Ovary (tissue), 9 donors: ENCODE measurements around the gene HOXB9. TPM values are rescaled to one million over a fixed set of nuclear protein-coding genes. Genes with fewer than 3 reads are reported as not detected.

ENCODE experiments used
- DNase-seq, 5 donors: peaks; one replicate each; pipeline ENCODE4 v3.0.0-alpha.2; 2019 to 2020
- H3K27ac ChIP-seq, 2 donors: fragments of 200-600 bp; one replicate each; pipeline versions ENCODE4 v1.5.1 to v1.8.0; 2019 to 2022
- H3K27me3 ChIP-seq: fragments of 200-600 bp; one replicate; pipeline ENCODE4 v1.8.0; 2022
- H3K36me3 ChIP-seq: fragments of 200-600 bp; sonication (generic); one replicate; pipeline ENCODE4 v1.5.1; 2019
- H3K4me1 ChIP-seq: one replicate; pipeline ENCODE4 v1.8.1; 2013; ENCODE audit warnings: mild to moderate bottlenecking, moderate library complexity; ENCODE audit not compliant: insufficient read depth
- H3K4me3 ChIP-seq: fragments of 200-600 bp; sonication (generic); one replicate; pipeline ENCODE4 v1.5.1; 2017
- H3K9me3 ChIP-seq, 2 donors: fragments of 200-600 bp in 1 of 2; sonication (generic) in 1 of 2; one replicate each; pipeline versions ENCODE4 v1.5.1 to v1.8.1; 2013 to 2019; ENCODE audit warnings: mild to moderate bottlenecking in 1 of 2, moderate library complexity in 1 of 2
- EP300 ChIP-seq: sonication (generic); formaldehyde crosslinking; IDR thresholded peaks from one replicate; pipeline ENCODE4 v1.6.1; 2017; ENCODE audit warnings: antibody characterized with exemption
- POLR2A ChIP-seq: fragments of 450-650 bp; IDR thresholded peaks from one replicate; pipeline ENCODE4 v1.6.1; 2017; ENCODE audit warnings: antibody characterized with exemption, mild to moderate bottlenecking, moderate library complexity
- WGBS, 3 donors: extraction: QIAGEN DNeasy Blood & Tissue Kit in 1 of 3; methylation state at CpG; one replicate each; pipeline versions ENCODE4 v1.1.5 to v1.1.7; 2013 to 2017; 5-methylcytosine and 5-hydroxymethylcytosine counted together
- intact Hi-C, 4 donors: fragments of 100-400 bp; cut with DNase I; formaldehyde crosslinking; loops; one replicate each; pipeline versions ENCODE4 v1.11.0 to v1.15.1; 2022 to 2023
- polyA plus RNA-seq, 2 donors: library from polyadenylated mRNA; stranded (reverse); fragments of 200-250 nt in 1 of 2; fragments of 350-450 nt in 1 of 2; fragmentation: Illumina TruSeq in 1 of 2; extraction: RNeasy Lipid Tissue Mini Kit (QIAGEN cat#74804) in 1 of 2; gene quantifications; one replicate each; pipeline ENCODE4 v1.2.3, GENCODE V29; 2013 to 2014
- total RNA-seq, 7 donors: library from RNA; depleted of rRNA in 2 of 7; stranded (reverse); fragments of >200 nt in 2 of 7; fragmentation: NEBNext Ultra II Directional in 3 of 7; extraction: Animal tissue kit (Norgen Biotek cat#: 25700) in 3 of 7; gene quantifications; one replicate each; pipeline versions ENCODE4 v1.1.0 to v1.2.4, GENCODE V29; 2016 to 2023
- TF ChIP-seq, protein P1 (sequence below), 3 donors: fragments of 450-650 bp in 2 of 3; fragments of 200-600 bp in 1 of 3; IDR thresholded peaks; one replicate each; pipeline versions ENCODE4 v1.5.1 to v1.8.0; 2016 to 2022; ENCODE audit warnings: antibody characterized with exemption in 3 of 3, mild to moderate bottlenecking in 1 of 3
- donor health status: DM: no; HTN: no; CAD: no; lungs with moderate emphysema.
- donor health status: DM: no; HTN: no; CAD: no.
- donor health status: Bipolar disorder and iron deficiency.
- donor health status: DM: yes; HTN: yes; CAD: no.
- donor health status: DM: no; HTN: no; CAD: no.
- donor health status: DM: yes; HTN: yes; CAD: no.

Gene HOXB9
- total and polyA plus RNA-seq, 9 donors: 0.10 to 0.36 (median 0.12) TPM; not detected in 4

DNA sequence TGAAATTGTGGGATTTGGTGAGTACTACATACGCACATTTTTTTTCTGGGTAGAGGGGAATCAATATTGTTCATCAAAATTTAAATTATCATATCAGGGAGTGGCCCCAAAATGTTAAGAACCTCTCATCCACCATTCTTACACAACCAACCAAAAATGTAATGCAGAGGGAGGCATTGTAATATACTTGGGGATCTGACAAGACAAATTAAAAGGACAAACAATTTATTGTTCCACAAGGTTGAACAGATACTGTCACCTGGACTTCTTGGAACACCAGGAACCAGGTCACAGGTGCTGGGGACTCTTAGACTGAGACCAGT is 14.7 kb upstream of the HOXB9 start:
- TF ChIP-seq POLR2A (no peak), EP300 (no peak)
- TF ChIP-seq, protein P1, sequence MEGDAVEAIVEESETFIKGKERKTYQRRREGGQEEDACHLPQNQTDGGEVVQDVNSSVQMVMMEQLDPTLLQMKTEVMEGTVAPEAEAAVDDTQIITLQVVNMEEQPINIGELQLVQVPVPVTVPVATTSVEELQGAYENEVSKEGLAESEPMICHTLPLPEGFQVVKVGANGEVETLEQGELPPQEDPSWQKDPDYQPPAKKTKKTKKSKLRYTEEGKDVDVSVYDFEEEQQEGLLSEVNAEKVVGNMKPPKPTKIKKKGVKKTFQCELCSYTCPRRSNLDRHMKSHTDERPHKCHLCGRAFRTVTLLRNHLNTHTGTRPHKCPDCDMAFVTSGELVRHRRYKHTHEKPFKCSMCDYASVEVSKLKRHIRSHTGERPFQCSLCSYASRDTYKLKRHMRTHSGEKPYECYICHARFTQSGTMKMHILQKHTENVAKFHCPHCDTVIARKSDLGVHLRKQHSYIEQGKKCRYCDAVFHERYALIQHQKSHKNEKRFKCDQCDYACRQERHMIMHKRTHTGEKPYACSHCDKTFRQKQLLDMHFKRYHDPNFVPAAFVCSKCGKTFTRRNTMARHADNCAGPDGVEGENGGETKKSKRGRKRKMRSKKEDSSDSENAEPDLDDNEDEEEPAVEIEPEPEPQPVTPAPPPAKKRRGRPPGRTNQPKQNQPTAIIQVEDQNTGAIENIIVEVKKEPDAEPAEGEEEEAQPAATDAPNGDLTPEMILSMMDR (IDR thresholded peaks at IDR 0.05): no peak
- Histone ChIP-seq H3K27ac (no peak overlapping the region), H3K4me3 (no peak overlapping the region), H3K36me3 (no peaks in the 10 kb centered on the region), H3K27me3 (no peaks in the 10 kb centered on the region), H3K9me3 (no peaks in the 10 kb centered on the region), H3K4me1 (no peaks in the 10 kb centered on the region)
- DNase-seq: no peak
- WGBS, 3 donors: 44 to 60% (median 48%) methylated on average over 1 of the region's 1 CpG
- intact Hi-C loops: no loop called here

DNA sequence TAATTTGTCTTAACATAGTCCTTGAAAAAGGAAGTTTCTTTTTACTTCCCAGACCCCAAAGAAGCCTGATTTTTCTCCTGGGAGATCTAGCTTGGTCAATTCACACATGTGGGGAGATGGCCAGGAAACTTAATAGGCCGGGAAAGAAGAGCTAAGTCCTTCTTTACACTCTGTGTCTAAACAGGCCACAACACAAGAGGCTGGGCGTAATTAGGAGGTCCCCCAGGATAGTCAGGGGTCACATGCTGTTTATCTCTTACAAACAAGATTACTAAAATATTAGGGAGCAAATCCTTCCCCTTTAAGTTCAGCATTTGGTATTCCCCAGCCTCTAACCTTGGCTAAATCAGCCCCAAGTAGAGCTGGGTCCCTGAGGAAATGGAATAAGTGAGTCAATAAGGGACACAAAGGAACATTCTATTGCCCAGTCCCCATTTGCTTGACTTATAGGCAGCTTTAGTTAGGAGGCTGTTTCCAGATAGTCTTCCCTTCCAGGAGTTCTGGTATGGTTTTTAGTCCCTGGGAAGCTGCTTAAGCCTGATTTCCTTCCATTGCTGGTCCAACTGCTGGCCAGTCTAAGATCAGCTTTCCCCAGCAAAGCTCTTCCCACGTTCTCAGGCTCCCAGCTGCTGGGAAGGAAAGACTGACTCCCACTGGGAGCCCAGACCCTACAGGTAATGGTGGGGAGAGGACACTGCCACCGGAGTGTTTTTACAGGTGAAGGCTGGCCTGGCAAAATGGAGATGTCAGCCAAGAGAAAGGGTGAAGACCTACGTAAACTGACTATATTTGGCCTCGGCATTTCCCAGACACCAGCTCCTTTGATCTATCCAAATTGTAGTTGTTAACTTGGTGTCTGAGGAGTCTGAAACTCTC is 14.1 kb upstream of the HOXB9 start:
- Histone ChIP-seq H3K27me3 (no peaks in the 10 kb centered on the region), H3K9me3 (no peaks in the 10 kb centered on the region), H3K4me3 (no peak overlapping the region), H3K4me1 (no peaks in the 10 kb centered on the region), H3K36me3 (no peaks in the 10 kb centered on the region), H3K27ac (no peak overlapping the region)
- WGBS, 3 donors: 28 to 52% (median 32%) methylated on average over 6 of the region's 6 CpGs
- DNase-seq: no peak
- intact Hi-C loops: no loop called here
- TF ChIP-seq, protein P1 (IDR thresholded peaks at IDR 0.05): no peak
- TF ChIP-seq EP300 (no peak), POLR2A (no peak)

DNA sequence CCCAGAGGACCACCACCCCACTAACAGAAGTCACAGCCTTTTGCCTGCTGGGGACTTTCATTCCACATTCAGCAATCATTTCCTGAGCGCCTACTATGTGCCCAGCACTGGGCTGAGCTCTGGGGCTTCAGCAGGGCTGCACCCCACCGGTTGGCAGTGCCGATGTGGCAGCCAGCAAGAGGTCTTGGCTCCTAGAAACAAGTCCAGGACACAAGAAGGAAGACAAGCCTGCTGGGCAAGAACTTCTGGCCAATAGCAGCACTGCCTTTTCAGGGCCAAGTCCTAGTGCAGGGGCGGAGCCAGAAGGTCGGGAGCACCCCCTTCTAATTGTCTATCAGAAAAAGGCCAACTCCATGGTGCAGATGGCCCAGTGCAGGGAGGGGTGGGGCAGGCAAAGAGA is 13.0 kb upstream of the HOXB9 start:
- DNase-seq: no peak
- intact Hi-C loops: no loop called here
- TF ChIP-seq EP300 (no peak), POLR2A (no peak)
- TF ChIP-seq, protein P1 (IDR thresholded peaks at IDR 0.05): no peak
- no peaks in the 10 kb centered on the region for H3K27me3 ChIP-seq
- no peaks in the 10 kb centered on the region for H3K9me3 ChIP-seq
- WGBS, 3 donors: 14 to 31% (median 18%) methylated on average over 5 of the region's 5 CpGs
- H3K36me3 ChIP-seq: no peaks in the 10 kb centered on the region
- H3K27ac ChIP-seq: no peak overlapping the region
- no peaks in the 10 kb centered on the region for H3K4me1 ChIP-seq
- no peak overlapping the region for H3K4me3 ChIP-seq

DNA sequence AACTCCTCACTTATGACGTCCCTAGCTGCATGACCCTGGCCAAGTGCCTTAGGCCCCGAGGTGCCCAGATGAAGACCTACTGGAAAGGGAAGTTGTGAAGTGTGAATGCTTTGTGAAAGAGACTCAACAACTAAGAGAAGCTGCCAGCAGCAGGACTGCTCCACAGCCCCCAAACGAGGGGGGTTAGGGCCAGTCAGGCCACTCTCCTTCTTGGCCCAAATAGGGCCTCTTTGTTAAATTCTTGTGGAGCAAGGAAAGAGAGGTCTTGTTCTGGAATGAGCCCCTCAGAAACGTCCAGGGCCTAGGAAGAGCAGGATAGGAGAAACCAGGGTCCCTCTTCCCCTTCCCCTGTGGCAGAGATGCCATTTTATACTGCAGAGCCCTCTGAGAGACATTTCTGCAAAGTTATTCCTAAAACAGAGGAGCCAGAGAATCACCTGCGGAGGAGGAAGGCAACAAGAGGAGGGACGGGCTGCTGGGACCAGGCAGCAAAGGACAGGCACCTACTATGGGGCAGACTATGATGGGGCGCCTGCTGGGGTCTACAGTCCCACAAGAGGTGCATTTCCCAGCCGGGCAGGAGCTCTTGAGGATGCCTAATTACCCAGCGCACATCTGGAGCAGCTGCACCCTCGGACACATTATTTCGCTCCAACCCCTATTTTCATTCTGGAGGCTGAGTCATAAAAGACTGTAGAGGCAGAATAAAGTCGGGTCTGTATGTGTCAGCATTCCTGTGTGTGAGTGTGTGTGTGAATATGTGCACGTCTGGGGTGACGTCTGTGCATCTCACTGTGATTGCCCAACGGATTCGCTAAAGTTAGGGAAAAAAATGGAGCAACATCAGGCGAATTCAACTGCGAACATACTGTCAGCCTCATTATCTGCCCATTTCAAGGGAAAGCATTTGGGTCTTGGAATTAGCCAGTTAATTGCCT is 11.4 kb upstream of the HOXB9 start:
- intact Hi-C loops: no loop called here
- TF ChIP-seq, protein P1 (IDR thresholded peaks at IDR 0.05): no peak
- TF ChIP-seq EP300: no peak
- no peak for TF ChIP-seq POLR2A
- Histone ChIP-seq H3K9me3 (no peaks in the 10 kb centered on the region), H3K27ac (no peak overlapping the region), H3K27me3 (no peaks in the 10 kb centered on the region), H3K4me3 (no peak overlapping the region), H3K4me1 (no peaks in the 10 kb centered on the region), H3K36me3 (no peaks in the 10 kb centered on the region)
- WGBS, 3 donors: 16 to 27% (median 25%) methylated on average over 18 of the region's 18 CpGs
- no peak for DNase-seq
